Keratinocyte (primary cell): ENCODE data around the gene VRK3. TPM values are rescaled to one million over a fixed set of nuclear protein-coding genes. Genes with fewer than 3 reads are reported as not detected.
A peak's percentile ranks its signal among the peaks of the same experiment; 100 is the strongest.

Source experiments
- DNase-seq: peaks from one replicate; pipeline ENCODE4 v3.0.0-alpha.2; 2011; ENCODE audit warnings: low read depth, missing footprints, low spot score
- FAIRE-seq: peaks from 2 replicates; lab custom pipeline; 2011; peaks lifted over from hg19 to GRCh38; lab: Jason Lieb, UNC
- H2AFZ ChIP-seq: 2 replicates; pipeline ENCODE4 v1.6.0; 2012; ENCODE audit warnings: low read length, control low read depth, inconsistent platforms; ENCODE audit not compliant: control insufficient read depth
- H3K27ac ChIP-seq: 2 replicates; pipeline ENCODE4 v1.5.1; 2011; ENCODE audit warnings: low read length; ENCODE audit not compliant: control insufficient read depth, insufficient read depth
- H3K27me3 ChIP-seq: 3 replicates; pipeline ENCODE4 v1.6.0; 2011; ENCODE audit warnings: low read length; ENCODE audit not compliant: control insufficient read depth, insufficient read depth; ENCODE audit errors: extremely low read depth
- H3K36me3 ChIP-seq, 2 experiments: 2 replicates in 1 of 2; 3 replicates in 1 of 2; pipeline ENCODE4 v1.5.1; 2011; ENCODE audit warnings: low read length in 2 of 2, mild to moderate bottlenecking in 1 of 2; ENCODE audit not compliant: control insufficient read depth in 2 of 2, insufficient read depth in 2 of 2; ENCODE audit errors: extremely low read depth in 1 of 2
- H3K4me1 ChIP-seq: 3 replicates; pipeline ENCODE4 v1.5.1; 2011; ENCODE audit warnings: low read length; ENCODE audit not compliant: control insufficient read depth, insufficient read depth; ENCODE audit errors: extremely low read depth
- H3K4me2 ChIP-seq: 3 replicates; pipeline ENCODE4 v1.6.0; 2011; ENCODE audit warnings: low read depth, low read length; ENCODE audit not compliant: control insufficient read depth, insufficient read depth; ENCODE audit errors: extremely low read depth
- H3K4me3 ChIP-seq, 3 experiments: fragments of 200-600 bp in 1 of 3; sonication (generic) in 1 of 3; 2 replicates in 2 of 3; 3 replicates in 1 of 3; pipeline ENCODE4 v1.5.1; 2011 to 2016; ENCODE audit warnings: low read length in 3 of 3, mild to moderate bottlenecking in 3 of 3, control low read depth in 2 of 3, inconsistent platforms in 1 of 3, low read depth in 1 of 3, mixed read lengths in 1 of 3, mixed run types in 1 of 3, moderate library complexity in 1 of 3; ENCODE audit not compliant: control insufficient read depth in 2 of 3, insufficient read depth in 2 of 3; ENCODE audit errors: extremely low read depth in 1 of 3
- H3K79me2 ChIP-seq: 2 replicates; pipeline ENCODE4 v1.6.0; 2012; ENCODE audit warnings: low read length; ENCODE audit not compliant: control insufficient read depth, insufficient read depth
- H3K9ac ChIP-seq: 3 replicates; pipeline ENCODE4 v1.6.0; 2011; ENCODE audit warnings: low read length; ENCODE audit not compliant: control insufficient read depth, insufficient read depth; ENCODE audit errors: extremely low read depth
- H3K9me1 ChIP-seq: 3 replicates; pipeline ENCODE4 v1.6.0; 2011; ENCODE audit warnings: low read length; ENCODE audit not compliant: control insufficient read depth, insufficient read depth; ENCODE audit errors: extremely low read depth
- H3K9me3 ChIP-seq: 2 replicates; pipeline ENCODE4 v1.5.1; 2012; ENCODE audit warnings: low read depth, low read length; ENCODE audit not compliant: control insufficient read depth
- H4K20me1 ChIP-seq: 3 replicates; pipeline ENCODE4 v1.6.0; 2011; ENCODE audit warnings: low read length; ENCODE audit not compliant: control insufficient read depth, insufficient read depth; ENCODE audit errors: extremely low read depth
- CTCF ChIP-seq, 3 experiments: IDR thresholded peaks in 1 of 3; conservative IDR thresholded peaks in 1 of 3; optimal IDR thresholded peaks in 1 of 3; 2 replicates in 2 of 3; 3 replicates in 1 of 3; pipeline versions ENCODE3 to v1.5.1; 2011; ENCODE audit warnings: low read length in 3 of 3, mild to moderate bottlenecking in 3 of 3, moderate library complexity in 2 of 3, control low read depth in 1 of 3, inconsistent platforms in 1 of 3; ENCODE audit not compliant: insufficient read depth in 2 of 3; ENCODE audit errors: extremely low read depth in 1 of 3
- EZH2 ChIP-seq: IDR thresholded peaks from one replicate; pipeline ENCODE4 v1.6.1; 2012; ENCODE audit warnings: inconsistent platforms, mild to moderate bottlenecking, low read length, moderate library complexity
- dilution Hi-C: fragments of 300-500 bp; cut with MboI; formaldehyde crosslinking; loops from one replicate; pipeline ENCODE4 v1.7.0; 2020; ENCODE audit warnings: low sequenced_read_pairs; ENCODE audit not compliant: extremely low pct_ligation_motif_present
- polyA plus RNA-seq, 5 experiments: library from polyadenylated mRNA; depleted of rRNA in 3 of 5; stranded (reverse) in 3 of 5; stranded (forward) in 1 of 5; unstranded in 1 of 5; fragments of >200 nt; gene quantifications; 1 replicate in 1 of 5; 2 replicates in 3 of 5; 3 replicates in 1 of 5; pipeline versions ENCODE4 v1.2.1 to v1.2.3, GENCODE V29; 2011 to 2012; ENCODE audit warnings: missing spikeins in 2 of 5, low read depth in 1 of 5, low replicate concordance in 1 of 5

The VRK3 gene
- polyA plus RNA-seq, 1 donor (not counting 4 experiments of a cell fraction or from before 2014, with no cell fraction given) = 15.6 TPM

GRCh38 chr19:50046649-50047503 lies 21.7 kb upstream of the VRK3 start:
- Histone ChIP-seq H3K4me2 (no peak overlapping the region), H3K9ac (no peak overlapping the region), H3K79me2 (no peaks in the 10 kb centered on the region), H2AFZ (no peak overlapping the region), H3K36me3 (peaks cover 36 to 50% of the 10 kb centered on the region in 2 experiments), H3K9me3 (peaks cover 45% of the 10 kb centered on the region), H3K9me1 (no peaks in the 10 kb centered on the region), H3K27me3 (no peaks in the 10 kb centered on the region), H3K27ac (no peak overlapping the region), H4K20me1 (no peaks in the 10 kb centered on the region), H3K4me3 (no peak overlapping the region), H3K4me1 (peaks cover 3% of the 10 kb centered on the region)
- no peak for TF ChIP-seq EZH2
- TF ChIP-seq CTCF (optimal IDR thresholded peaks at IDR 0.05 in 1 of 3, IDR thresholded peaks at IDR 0.05 in 1 of 3, conservative IDR thresholded peaks at IDR 0.05 in 1 of 3; ENCODE audit: extremely low read depth in 1 of 3, insufficient read depth in 2 of 3, low read length in 3 of 3) = peak; percentile 41 to 58 (median 50)
- DNase-seq (no peak), FAIRE-seq (no peak)
- dilution Hi-C loops = no loop called here

- H3K79me2 ChIP-seq = no peaks in the 10 kb centered on the region
- H3K36me3 ChIP-seq = peaks cover 53 to 63% of the 10 kb centered on the region in 2 experiments
- H3K9me3 ChIP-seq = peaks cover 43% of the 10 kb centered on the region
- TF ChIP-seq EZH2 (no peak), CTCF (optimal IDR thresholded peaks at IDR 0.05 in 1 of 3, IDR thresholded peaks at IDR 0.05 in 1 of 3, conservative IDR thresholded peaks at IDR 0.05 in 1 of 3; ENCODE audit: extremely low read depth in 1 of 3, insufficient read depth in 2 of 3, low read length in 3 of 3) (no peak)
- H3K9ac ChIP-seq = no peak overlapping the region
- DNase-seq = no peak
- H3K27ac ChIP-seq = no peak overlapping the region
- no peak overlapping the region for H2AFZ ChIP-seq
- no peaks in the 10 kb centered on the region for H3K4me1 ChIP-seq
- dilution Hi-C loops = no loop called here
- no peak overlapping the region for H3K4me2 ChIP-seq
- H3K27me3 ChIP-seq = no peaks in the 10 kb centered on the region
- H3K4me3 ChIP-seq = no peak overlapping the region
- FAIRE-seq = no peak
- no peaks in the 10 kb centered on the region for H4K20me1 ChIP-seq
- H3K9me1 ChIP-seq = no peaks in the 10 kb centered on the region
Observed at GRCh38 chr19:50044922-50045321, 19.8 kb upstream of the VRK3 start.
